CD4-positive, alpha-beta T cell treated with Interleukin-1 beta for 1 hour (primary cell): Measurements from ENCODE around the gene KRT24.
"Not testable (repeated sequence)": the region's sequence is repeated elsewhere in the genome, so short reads cannot be mapped to it uniquely, and the experiment has no call there.

Experiments used
- DNase-seq, 2 donors: peaks; one replicate each; pipeline ENCODE4 v3.0.0-alpha.2; 2020 to 2022

Gene KRT24

GRCh38 chr17:40703652-40704051, at the start of gene KRT24:
KRT24 (minus strand) TSS chr17:40703752; CDS start chr17:40703693, 59 bp downstream.
- no peak for DNase-seq

GRCh38 chr17:40751065-40751464, 47.5 kb upstream of the KRT24 start:
- DNase-seq = no peak

- no peak for DNase-seq
These were observed 46.8 kb upstream of the KRT24 start for GRCh38 chr17:40750391-40750790.

- not testable (repeated sequence) for DNase-seq
These were observed 45.1 kb upstream of the KRT24 start for GRCh38 chr17:40748666-40749065.

GRCh38 chr17:40738553-40738952, 35.0 kb upstream of the KRT24 start:
- DNase-seq = no peak

- DNase-seq = no peak
These were observed 31.5 kb upstream of the KRT24 start for GRCh38 chr17:40735016-40735415.

- DNase-seq = no peak
These were observed 30.5 kb upstream of the KRT24 start for GRCh38 chr17:40734018-40734417.

- DNase-seq = no peak
These were observed 27.4 kb upstream of the KRT24 start for GRCh38 chr17:40730970-40731369.

GRCh38 chr17:40727447-40728231, 24.1 kb upstream of the KRT24 start:
- no peak for DNase-seq

GRCh38 chr17:40726919-40727318, 23.4 kb upstream of the KRT24 start:
- DNase-seq = peak in 1 of 2 donors; percentile 11

- DNase-seq = no peak
These were observed 21.1 kb upstream of the KRT24 start for GRCh38 chr17:40724656-40725055.

GRCh38 chr17:40722241-40722640, 18.7 kb upstream of the KRT24 start:
- no peak for DNase-seq

- no peak for DNase-seq
These were observed 17.3 kb upstream of the KRT24 start for GRCh38 chr17:40720899-40721298.

GRCh38 chr17:40718930-40719329, 15.4 kb upstream of the KRT24 start:
- no peak for DNase-seq

- no peak for DNase-seq
These were observed 14.2 kb upstream of the KRT24 start for GRCh38 chr17:40717776-40718175.

GRCh38 chr17:40714473-40714872, 10.9 kb upstream of the KRT24 start:
- DNase-seq = no peak

GRCh38 chr17:40707745-40708144, 4.2 kb upstream of the KRT24 start:
- DNase-seq = no peak

GRCh38 chr17:40705584-40705983, 2.0 kb upstream of the KRT24 start:
- no peak for DNase-seq

- no peak for DNase-seq
These were observed 1.3 kb downstream of the KRT24 start for GRCh38 chr17:40702271-40702670.

GRCh38 chr17:40699853-40700252, 3.7 kb downstream of the KRT24 start:
- DNase-seq = no peak

- DNase-seq = no peak
These were observed 4.2 kb downstream of the KRT24 start for GRCh38 chr17:40699371-40699770.

GRCh38 chr17:40697297-40697696, 6.3 kb downstream of the KRT24 start:
- no peak for DNase-seq

- no peak for DNase-seq
These were observed 6.9 kb downstream of the KRT24 start for GRCh38 chr17:40696651-40697072.

- no peak for DNase-seq
These were observed 7.6 kb downstream of the KRT24 start for GRCh38 chr17:40695874-40696472.

GRCh38 chr17:40694584-40694983, 9.0 kb downstream of the KRT24 start:
- no peak for DNase-seq
